ENCODE measurements around the gene MYO9B. TPM values are rescaled to one million over a fixed set of nuclear protein-coding genes. Genes with fewer than 3 reads are reported as not detected.

Gene MYO9B
- total RNA-seq, 1 donor from 2014 or later: 94.3 TPM

DNA sequence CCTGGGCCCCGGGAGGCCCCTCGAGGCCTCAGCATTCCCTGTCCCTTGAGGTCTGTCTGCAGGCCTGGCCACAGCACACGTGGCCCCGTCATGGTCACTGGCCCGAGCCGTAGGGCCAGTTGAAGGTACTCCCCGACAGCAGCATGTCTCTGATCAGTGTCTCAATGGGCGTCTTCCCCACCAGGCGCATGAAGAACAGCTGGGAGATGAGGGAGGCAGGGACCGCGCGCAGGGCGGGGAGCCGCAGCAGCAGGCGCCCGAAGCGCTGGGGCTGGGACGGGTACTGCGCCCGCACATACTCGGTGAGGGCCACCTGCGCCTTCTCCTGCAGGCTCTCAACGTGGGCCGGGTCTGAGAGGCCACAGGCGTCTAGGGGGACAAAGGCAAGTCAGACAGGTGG, 156.7 kb downstream of the MYO9B start:
- H3K27me3 Mint-ChIP-seq (ENCODE audit: unreplicated experiment): no peaks in the 10 kb centered on the region
- H3K4me1 Mint-ChIP-seq (ENCODE audit: unreplicated experiment): peaks cover 14% of the 10 kb centered on the region
- TF ChIP-seq, protein P1, sequence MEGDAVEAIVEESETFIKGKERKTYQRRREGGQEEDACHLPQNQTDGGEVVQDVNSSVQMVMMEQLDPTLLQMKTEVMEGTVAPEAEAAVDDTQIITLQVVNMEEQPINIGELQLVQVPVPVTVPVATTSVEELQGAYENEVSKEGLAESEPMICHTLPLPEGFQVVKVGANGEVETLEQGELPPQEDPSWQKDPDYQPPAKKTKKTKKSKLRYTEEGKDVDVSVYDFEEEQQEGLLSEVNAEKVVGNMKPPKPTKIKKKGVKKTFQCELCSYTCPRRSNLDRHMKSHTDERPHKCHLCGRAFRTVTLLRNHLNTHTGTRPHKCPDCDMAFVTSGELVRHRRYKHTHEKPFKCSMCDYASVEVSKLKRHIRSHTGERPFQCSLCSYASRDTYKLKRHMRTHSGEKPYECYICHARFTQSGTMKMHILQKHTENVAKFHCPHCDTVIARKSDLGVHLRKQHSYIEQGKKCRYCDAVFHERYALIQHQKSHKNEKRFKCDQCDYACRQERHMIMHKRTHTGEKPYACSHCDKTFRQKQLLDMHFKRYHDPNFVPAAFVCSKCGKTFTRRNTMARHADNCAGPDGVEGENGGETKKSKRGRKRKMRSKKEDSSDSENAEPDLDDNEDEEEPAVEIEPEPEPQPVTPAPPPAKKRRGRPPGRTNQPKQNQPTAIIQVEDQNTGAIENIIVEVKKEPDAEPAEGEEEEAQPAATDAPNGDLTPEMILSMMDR (IDR thresholded peaks at IDR 0.05): no peak
- no peak overlapping the region for H3K4me3 Mint-ChIP-seq (ENCODE audit: unreplicated experiment)
- H3K36me3 Mint-ChIP-seq (ENCODE audit: unreplicated experiment): peaks cover 10% of the 10 kb centered on the region
- H3K27ac Mint-ChIP-seq (ENCODE audit: unreplicated experiment): no peak overlapping the region
- H3K9me3 Mint-ChIP-seq (ENCODE audit: unreplicated experiment): no peaks in the 10 kb centered on the region
- DNase-seq (ENCODE audit: extremely low spot score, unreplicated experiment): no peak

- peaks cover 13% of the 10 kb centered on the region for H3K4me1 Mint-ChIP-seq (ENCODE audit: unreplicated experiment)
- TF ChIP-seq, protein P1 (IDR thresholded peaks at IDR 0.05): no peak
- H3K4me3 Mint-ChIP-seq (ENCODE audit: unreplicated experiment): peak overlapping the region; percentile 47
- no peaks in the 10 kb centered on the region for H3K9me3 Mint-ChIP-seq (ENCODE audit: unreplicated experiment)
- DNase-seq (ENCODE audit: extremely low spot score, unreplicated experiment): no peak
- no peaks in the 10 kb centered on the region for H3K27me3 Mint-ChIP-seq (ENCODE audit: unreplicated experiment)
- no peak overlapping the region for H3K27ac Mint-ChIP-seq (ENCODE audit: unreplicated experiment)
- H3K36me3 Mint-ChIP-seq (ENCODE audit: unreplicated experiment): peaks cover 16% of the 10 kb centered on the region
These were observed 159.3 kb downstream of the MYO9B start for GRCh38 chr19:17234911-17235299.

DNA sequence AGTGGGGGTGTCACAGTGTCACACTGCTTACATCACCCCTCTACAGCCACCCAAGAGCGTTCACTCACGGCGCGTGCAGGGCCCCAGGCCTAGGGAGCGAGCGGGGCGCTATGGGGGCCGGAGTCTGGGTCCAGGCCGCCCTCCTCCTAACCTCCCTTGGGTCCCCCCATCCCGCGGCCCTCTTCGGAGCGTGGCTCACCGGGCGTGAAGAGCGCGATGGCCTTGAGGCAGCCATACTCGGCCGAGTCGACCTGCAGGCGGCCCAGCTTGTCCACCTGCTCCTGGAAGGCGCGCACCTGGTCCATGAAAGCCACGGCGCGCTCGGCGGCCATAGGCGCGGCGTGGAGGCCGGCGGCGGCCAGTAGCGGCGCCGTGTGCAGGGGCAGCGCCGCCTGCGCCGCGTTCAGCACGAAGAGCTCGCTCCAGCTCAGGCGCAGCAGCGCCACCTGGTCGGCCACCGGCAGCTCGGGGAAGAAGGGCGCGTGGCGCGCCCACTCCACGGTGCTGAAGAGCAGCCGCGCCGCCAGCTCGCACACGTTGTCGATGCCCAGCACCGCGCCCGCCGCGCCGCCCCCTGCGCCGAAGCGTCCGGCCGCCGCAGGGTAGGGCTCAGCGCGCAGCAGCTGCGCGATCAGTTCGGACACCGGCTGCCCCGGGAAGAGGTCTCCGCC, 159.9 kb downstream of the MYO9B start:
- H3K27ac Mint-ChIP-seq (ENCODE audit: unreplicated experiment): peak overlapping the region; percentile 41
- H3K9me3 Mint-ChIP-seq (ENCODE audit: unreplicated experiment): no peaks in the 10 kb centered on the region
- H3K27me3 Mint-ChIP-seq (ENCODE audit: unreplicated experiment): no peaks in the 10 kb centered on the region
- peak; percentile 90 for DNase-seq (ENCODE audit: extremely low spot score, unreplicated experiment)
- H3K36me3 Mint-ChIP-seq (ENCODE audit: unreplicated experiment): peaks cover 16% of the 10 kb centered on the region
- TF ChIP-seq, protein P1 (IDR thresholded peaks at IDR 0.05): peak; percentile 69
- peaks cover 13% of the 10 kb centered on the region for H3K4me1 Mint-ChIP-seq (ENCODE audit: unreplicated experiment)
- H3K4me3 Mint-ChIP-seq (ENCODE audit: unreplicated experiment): peak overlapping the region; percentile 47

- H3K4me3 Mint-ChIP-seq (ENCODE audit: unreplicated experiment): peak overlapping the region; percentile 26
- peaks cover 18% of the 10 kb centered on the region for H3K4me1 Mint-ChIP-seq (ENCODE audit: unreplicated experiment)
- TF ChIP-seq, protein P1 (IDR thresholded peaks at IDR 0.05): no peak
- no peaks in the 10 kb centered on the region for H3K9me3 Mint-ChIP-seq (ENCODE audit: unreplicated experiment)
- peak overlapping the region; percentile 34 for H3K27ac Mint-ChIP-seq (ENCODE audit: unreplicated experiment)
- no peaks in the 10 kb centered on the region for H3K27me3 Mint-ChIP-seq (ENCODE audit: unreplicated experiment)
- peaks cover 16% of the 10 kb centered on the region for H3K36me3 Mint-ChIP-seq (ENCODE audit: unreplicated experiment)
- no peak for DNase-seq (ENCODE audit: extremely low spot score, unreplicated experiment)
These were observed 160.6 kb downstream of the MYO9B start for GRCh38 chr19:17235971-17236777.
